ENCODE data around the gene LIPT2.

The LIPT2 gene

GRCh38 chr11:74504100-74504691 lies 10.7 kb upstream of the LIPT2 start:
- no peak for DNase-seq (ENCODE audit: low read depth)

- no peak for DNase-seq (ENCODE audit: low read depth)
Observed at GRCh38 chr11:74494916-74495315, 1.4 kb upstream of the LIPT2 start.

GRCh38 chr11:74493791-74494630 lies 487 bp upstream of the LIPT2 start:
- DNase-seq (ENCODE audit: low read depth): no peak

GRCh38 chr11:74492084-74492483 lies 1.4 kb downstream of the LIPT2 start:
- no peak for DNase-seq (ENCODE audit: low read depth)

- no peak for DNase-seq (ENCODE audit: low read depth)
Observed at GRCh38 chr11:74490941-74491340, 2.6 kb downstream of the LIPT2 start.

GRCh38 chr11:74487875-74488274 lies 5.6 kb downstream of the LIPT2 start:
- no peak for DNase-seq (ENCODE audit: low read depth)

- no peak for DNase-seq (ENCODE audit: low read depth)
Observed at GRCh38 chr11:74485868-74486267, 7.7 kb downstream of the LIPT2 start.

- no peak for DNase-seq (ENCODE audit: low read depth)
Observed at GRCh38 chr11:74480688-74481417, 12.7 kb downstream of the LIPT2 start.

- DNase-seq (ENCODE audit: low read depth): no peak
Observed at GRCh38 chr11:74479732-74480123, 13.8 kb downstream of the LIPT2 start.

GRCh38 chr11:74478877-74479731 lies 14.4 kb downstream of the LIPT2 start:
- DNase-seq (ENCODE audit: low read depth): no peak

- no peak for DNase-seq (ENCODE audit: low read depth)
Observed at GRCh38 chr11:74476536-74476935, 17.0 kb downstream of the LIPT2 start.

GRCh38 chr11:74474316-74474715 lies 19.2 kb downstream of the LIPT2 start:
- DNase-seq (ENCODE audit: low read depth): no peak

- no peak for DNase-seq (ENCODE audit: low read depth)
Observed at GRCh38 chr11:74473382-74474173, 19.9 kb downstream of the LIPT2 start.

- no peak for DNase-seq (ENCODE audit: low read depth)
Observed at GRCh38 chr11:74471668-74472429, 21.7 kb downstream of the LIPT2 start.

GRCh38 chr11:74471037-74471436 lies 22.5 kb downstream of the LIPT2 start:
- DNase-seq (ENCODE audit: low read depth): no peak

GRCh38 chr11:74470526-74470925 lies 23.0 kb downstream of the LIPT2 start:
- no peak for DNase-seq (ENCODE audit: low read depth)

GRCh38 chr11:74468936-74469335 lies 24.6 kb downstream of the LIPT2 start:
- DNase-seq (ENCODE audit: low read depth): no peak

GRCh38 chr11:74468521-74468920 lies 25.0 kb downstream of the LIPT2 start:
- no peak for DNase-seq (ENCODE audit: low read depth)

- no peak for DNase-seq (ENCODE audit: low read depth)
Observed at GRCh38 chr11:74468058-74468457, 25.5 kb downstream of the LIPT2 start.

All from HS-27A (cell line).